ENCODE results near the gene VAMP5.
"Not testable (repeated sequence)": the region's sequence is repeated elsewhere in the genome, so short reads cannot be mapped to it uniquely, and the experiment has no call there.

Gene VAMP5

GRCh38 chr2:85584354-85584856, at the start of gene VAMP5:
Gene VAMP5 (plus strand): TSS chr2:85584431. CDS start chr2:85584491, 60 bp downstream.
- DNase-seq = no peak

GRCh38 chr2:85534881-85535280, 49.4 kb upstream of the VAMP5 start:
- no peak for DNase-seq

DNA sequence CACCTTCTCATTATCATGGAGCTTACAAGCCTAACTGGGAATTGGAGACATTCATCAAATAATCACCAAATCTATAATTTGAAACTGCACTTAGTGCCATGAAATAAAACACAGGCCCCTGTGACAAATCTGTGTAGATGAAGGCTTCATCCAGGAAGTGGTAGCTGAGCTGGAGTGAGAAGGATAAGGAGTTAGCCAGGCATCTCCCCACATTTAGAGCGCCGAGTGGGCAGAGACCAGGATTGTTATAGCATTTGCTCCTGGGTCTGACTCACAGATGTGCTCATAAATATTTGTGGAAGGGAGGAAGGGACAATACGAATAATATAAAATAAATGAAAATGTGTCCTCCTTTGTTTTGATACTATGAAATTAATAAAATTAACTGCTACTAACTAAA, 47.8 kb upstream of the VAMP5 start:
- DNase-seq = no peak

DNA sequence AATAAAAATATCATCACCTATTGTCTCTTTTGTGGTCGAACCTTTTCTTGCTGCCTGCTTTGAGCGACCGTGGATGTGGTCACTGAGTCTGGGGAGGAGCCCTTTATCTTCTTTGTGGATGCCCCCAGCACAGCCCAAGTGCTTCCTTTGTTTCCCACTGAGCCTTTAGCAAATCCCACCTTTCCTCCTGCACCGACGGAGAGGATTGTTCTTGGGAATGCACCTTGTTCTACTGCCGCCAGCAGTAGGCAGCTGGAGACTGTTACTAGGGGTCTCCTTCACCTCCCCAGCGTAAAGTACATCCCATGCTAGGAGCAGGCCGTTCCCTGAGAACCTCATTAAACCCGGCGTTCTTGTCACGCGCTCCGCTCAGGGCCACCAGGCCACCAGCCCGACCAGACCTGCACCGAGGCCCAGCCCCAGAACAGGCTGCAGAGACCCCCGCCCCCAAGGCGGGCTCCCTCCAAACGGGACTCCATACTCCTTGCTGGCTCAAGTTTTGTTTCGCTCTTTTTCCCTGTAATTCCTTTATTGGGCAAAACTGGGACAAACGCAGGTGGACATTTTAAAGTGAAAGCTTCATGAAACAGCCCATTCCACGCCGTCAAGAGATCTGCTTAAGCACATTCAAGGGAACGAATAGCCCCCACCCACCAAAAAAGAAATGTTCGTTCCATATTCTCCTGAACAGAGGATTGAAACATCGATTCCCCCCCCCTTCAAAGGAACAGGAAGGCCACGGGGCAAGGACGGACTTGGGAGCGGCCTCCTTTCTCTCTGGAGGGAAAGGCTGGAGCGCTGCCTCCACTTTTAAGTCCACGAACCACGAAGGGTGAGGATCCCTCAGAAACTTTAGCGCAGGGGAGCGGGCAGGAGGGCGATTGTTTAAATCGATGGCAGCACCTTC, 46.4 kb upstream of the VAMP5 start:
- DNase-seq = peak; percentile 38

- DNase-seq = peak; percentile 89
Observed at GRCh38 chr2:85538507-85539360, 45.5 kb upstream of the VAMP5 start, which contains the start of gene MAT2A. Gene MAT2A (plus strand): TSS chr2:85539168. CDS start chr2:85539288, 120 bp downstream.

DNA sequence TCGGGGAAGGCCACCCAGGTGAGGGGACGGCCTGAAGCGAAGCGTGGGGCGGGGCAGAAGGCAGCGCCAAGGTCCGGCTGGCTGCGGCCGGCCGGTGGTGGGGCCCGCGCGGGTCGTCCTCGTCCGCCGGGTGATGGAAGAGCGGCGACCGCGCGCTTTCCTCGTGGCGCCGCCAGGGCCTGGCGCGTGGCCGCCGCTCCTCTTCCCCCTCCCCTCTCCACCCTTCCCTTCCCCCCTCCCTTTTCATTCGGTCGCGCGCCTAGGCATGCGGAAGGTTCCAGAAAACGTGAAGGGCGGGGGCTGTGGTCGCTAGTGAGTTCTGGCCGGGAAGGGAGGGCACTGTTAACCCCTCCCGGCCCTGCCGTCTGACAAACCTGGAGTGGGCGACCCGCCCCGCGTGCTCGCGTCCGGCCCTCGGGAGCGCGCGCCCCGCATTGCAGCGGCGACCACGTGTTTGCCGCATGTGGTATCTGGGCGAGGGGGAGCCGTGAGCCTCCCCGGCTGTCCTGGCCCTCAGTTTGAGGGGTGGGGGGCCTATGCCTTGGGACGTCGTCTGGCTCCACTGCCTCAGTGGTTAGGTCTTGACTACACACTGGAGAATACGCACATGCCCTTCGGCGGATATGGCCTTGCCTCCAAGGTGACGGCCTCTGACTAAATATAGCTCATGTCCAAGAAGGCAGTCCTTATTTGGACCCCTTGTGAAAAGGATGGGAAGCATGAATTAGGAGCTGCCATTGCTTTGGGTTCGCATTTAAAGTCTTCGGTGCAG, 44.7 kb upstream of the VAMP5 start:
- DNase-seq = peak; percentile 76

- DNase-seq = no peak
Observed at GRCh38 chr2:85540133-85540648, 44.0 kb upstream of the VAMP5 start.

GRCh38 chr2:85541262-85541661, 43.0 kb upstream of the VAMP5 start:
- DNase-seq = no peak

- no peak for DNase-seq
Observed at GRCh38 chr2:85541753-85542457, 42.3 kb upstream of the VAMP5 start.

DNA sequence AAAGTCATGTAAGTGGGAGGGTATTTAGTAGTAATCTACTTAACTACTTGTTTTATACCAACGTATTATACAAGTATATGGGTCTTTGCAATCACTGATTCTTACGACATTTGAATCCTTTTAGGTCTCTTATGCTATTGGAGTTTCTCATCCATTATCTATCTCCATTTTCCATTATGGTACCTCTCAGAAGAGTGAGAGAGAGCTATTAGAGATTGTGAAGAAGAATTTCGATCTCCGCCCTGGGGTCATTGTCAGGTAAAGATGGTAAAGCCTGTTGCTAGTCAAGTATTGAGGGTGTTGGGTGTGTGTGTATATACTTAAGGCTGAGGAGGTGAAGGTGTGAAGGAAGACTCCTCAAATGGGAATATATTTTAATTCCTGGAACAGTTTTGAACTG, 41.5 kb upstream of the VAMP5 start:
- no peak for DNase-seq

GRCh38 chr2:85544254-85544691, 40.0 kb upstream of the VAMP5 start:
- not testable (repeated sequence) for DNase-seq

GRCh38 chr2:85544915-85545779, 39.1 kb upstream of the VAMP5 start:
- DNase-seq = not testable (repeated sequence)

DNA sequence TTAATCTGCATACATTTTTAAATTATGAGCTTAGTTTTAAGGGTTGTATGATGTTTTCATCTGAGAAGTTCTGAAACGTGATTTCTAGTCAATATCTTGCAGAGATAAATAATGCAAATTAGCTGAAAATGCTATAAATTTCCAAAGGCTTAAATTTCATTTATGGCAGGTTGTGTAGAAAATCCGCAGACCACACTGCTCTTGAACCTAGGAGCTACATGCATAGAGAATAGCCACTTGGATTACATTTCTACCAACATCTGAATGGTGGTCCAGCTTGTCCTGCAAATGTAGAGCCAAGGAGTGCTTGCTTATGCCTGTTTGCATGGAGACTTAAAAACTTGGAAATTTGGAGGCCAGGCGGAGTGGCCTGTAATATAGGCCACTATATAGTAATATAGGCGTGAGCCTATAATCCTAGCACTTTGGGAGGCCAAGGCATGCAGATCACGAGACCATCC, 38.4 kb upstream of the VAMP5 start:
- no peak for DNase-seq

DNA sequence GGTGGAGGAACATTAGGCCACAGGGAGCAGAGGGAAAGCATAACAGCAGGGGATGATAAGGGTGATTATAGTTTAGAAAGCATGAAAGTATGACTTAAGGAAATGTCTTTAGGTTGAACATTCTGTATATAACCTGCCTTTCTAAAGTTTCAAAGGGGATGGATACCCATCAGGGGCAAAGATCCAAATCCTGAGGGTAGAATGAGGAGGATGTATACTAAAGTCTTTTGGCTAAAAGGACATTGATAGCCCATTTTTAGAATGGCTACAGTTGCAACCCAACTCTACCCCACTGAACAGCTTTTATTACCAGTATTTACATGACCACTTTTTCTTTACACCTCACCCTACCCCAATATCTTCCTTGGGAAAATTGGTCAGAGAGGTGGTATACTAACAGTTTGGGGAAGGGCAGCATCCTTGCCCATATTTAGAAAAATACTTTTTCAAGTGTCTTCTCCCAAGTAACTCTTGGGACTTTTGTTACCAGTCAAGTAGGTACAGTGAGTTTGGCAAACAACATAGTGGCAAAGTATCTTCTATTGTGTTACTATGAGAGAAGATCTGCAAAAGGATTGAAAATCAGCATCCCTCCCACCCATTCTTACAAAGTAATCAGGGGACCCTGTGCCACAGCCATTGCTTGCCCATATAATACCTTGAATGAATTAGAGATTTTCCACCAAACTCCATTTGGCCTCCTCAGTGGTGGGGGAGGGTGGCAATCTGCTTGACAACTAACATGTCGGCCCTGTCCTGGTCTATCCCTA, 37.0 kb upstream of the VAMP5 start:
- DNase-seq = no peak

- DNase-seq = no peak
Observed at GRCh38 chr2:85547859-85548607, 36.2 kb upstream of the VAMP5 start.

DNA sequence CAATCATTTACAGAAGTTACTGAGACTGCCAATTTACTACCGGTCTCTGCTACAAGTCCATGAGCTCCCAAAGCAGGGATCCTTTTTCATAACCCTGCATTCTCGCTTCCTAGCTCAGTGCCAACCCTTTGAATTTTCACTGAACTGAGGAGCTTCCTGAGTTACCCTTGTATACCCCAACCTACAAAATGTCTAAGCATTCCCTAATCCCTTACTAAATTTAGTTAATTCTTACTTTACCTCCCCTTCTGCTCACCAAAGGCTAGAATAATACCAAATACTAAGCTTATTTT, 35.7 kb upstream of the VAMP5 start:
- DNase-seq = no peak

DNA sequence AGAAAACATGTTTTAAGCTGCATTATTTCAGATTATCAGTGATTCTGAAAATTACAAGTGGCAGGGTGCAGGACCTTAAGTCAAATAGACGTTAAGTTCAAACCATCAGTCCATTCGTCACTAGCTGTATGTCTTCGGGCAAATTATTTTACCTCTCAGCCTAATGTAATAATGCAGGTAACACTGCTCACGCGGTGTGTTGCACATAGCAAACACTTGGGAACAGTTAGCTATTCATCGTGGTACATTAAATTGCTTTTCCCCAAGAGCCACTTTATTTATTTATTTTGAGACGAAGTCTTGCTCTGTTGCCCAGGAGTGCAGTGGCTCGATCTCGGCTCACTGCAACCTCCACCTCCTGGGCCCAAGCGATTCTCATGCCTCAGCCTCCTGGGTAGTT, 35.1 kb upstream of the VAMP5 start:
- DNase-seq = no peak

DNA sequence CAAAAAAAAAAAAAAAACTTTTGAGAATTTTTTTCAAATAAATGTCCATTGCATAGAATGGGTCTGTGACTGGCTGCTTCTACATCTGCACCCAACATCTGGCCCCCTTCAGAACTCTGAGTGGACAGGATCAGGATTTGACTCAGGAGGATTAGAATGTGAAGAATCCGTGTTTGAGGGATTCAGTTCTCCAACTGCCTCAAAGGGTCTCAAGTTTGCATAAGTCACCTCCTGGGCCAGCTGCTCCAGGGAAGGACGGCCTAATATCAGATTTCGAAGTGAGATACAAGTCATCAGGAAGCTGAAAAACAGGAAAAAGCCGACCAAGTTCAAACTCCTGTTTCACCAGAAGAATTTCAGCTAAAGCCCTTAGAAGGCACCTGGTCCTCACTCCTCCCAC, 34.4 kb upstream of the VAMP5 start:
- DNase-seq = no peak

- DNase-seq = no peak
Observed at GRCh38 chr2:85550486-85550885, 33.7 kb upstream of the VAMP5 start.

Data from stimulated activated CD4-positive, alpha-beta T cell treated with anti-CD3 and anti-CD28 coated beads, Interleukin-12 subunit alpha, Interleukin-12 subunit beta, amount 100 ng/mL, for 4 hours (primary cell).